Measurements from ENCODE around the gene CDKN3.
"Not testable (repeated sequence)": the region's sequence is repeated elsewhere in the genome, so short reads cannot be mapped to it uniquely, and the experiment has no call there.

Gene CDKN3

DNA sequence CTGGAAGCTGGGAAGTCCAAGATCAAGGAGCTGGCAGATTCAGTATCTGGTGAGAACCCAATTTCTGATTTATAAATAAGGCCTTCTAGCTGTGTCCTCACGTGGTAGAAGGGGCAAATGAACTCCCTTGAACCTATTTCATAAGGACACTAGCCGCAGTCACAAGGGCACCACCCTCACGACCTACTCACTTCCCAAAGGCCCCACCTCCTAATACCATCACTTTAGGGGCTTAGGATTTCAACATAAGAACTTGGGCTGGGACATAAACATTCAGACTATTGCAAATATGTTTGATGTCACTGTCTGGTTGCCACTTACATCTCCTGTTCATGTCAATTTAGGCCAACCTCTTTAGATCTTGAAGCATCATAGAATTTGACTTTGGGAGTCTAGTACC is 55.2 kb downstream of the CDKN3 start:
- TF ChIP-seq, protein P1, sequence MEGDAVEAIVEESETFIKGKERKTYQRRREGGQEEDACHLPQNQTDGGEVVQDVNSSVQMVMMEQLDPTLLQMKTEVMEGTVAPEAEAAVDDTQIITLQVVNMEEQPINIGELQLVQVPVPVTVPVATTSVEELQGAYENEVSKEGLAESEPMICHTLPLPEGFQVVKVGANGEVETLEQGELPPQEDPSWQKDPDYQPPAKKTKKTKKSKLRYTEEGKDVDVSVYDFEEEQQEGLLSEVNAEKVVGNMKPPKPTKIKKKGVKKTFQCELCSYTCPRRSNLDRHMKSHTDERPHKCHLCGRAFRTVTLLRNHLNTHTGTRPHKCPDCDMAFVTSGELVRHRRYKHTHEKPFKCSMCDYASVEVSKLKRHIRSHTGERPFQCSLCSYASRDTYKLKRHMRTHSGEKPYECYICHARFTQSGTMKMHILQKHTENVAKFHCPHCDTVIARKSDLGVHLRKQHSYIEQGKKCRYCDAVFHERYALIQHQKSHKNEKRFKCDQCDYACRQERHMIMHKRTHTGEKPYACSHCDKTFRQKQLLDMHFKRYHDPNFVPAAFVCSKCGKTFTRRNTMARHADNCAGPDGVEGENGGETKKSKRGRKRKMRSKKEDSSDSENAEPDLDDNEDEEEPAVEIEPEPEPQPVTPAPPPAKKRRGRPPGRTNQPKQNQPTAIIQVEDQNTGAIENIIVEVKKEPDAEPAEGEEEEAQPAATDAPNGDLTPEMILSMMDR (IDR thresholded peaks at IDR 0.05; ENCODE audit: low read depth, low read length) = no peak
- in situ Hi-C loops (cut with HindIII; ENCODE audit: low sequenced_read_pairs) = no loop called here
- no peak overlapping the region for H3K4me3 ChIP-seq (ENCODE audit: low read depth, low read length)
- DNase-seq (ENCODE audit: low read depth, low spot score) = no peak

DNA sequence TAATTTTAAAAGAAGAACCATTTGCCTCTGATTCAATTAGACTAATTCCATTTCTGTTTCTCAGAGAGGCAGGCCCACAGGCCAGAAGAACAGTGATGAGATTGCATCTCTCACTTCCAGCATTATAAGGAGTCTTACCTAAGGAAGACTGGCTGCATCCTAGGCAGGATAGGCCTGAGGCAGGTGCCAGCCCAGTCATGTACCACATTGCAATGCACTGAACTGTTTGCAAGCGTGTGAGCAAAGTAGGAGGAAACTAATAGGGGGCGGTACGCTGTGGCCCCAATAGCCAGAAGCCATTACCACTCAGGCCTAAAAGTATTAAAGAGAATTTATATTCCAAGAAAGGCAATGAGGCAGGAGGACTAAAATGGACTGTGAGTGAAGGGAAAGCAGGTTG is 56.4 kb downstream of the CDKN3 start:
- no peak overlapping the region for H3K4me3 ChIP-seq (ENCODE audit: low read depth, low read length)
- TF ChIP-seq, protein P1 (IDR thresholded peaks at IDR 0.05; ENCODE audit: low read depth, low read length) = no peak
- DNase-seq (ENCODE audit: low read depth, low spot score) = no peak
- in situ Hi-C loops (cut with HindIII; ENCODE audit: low sequenced_read_pairs) = no loop called here

DNA sequence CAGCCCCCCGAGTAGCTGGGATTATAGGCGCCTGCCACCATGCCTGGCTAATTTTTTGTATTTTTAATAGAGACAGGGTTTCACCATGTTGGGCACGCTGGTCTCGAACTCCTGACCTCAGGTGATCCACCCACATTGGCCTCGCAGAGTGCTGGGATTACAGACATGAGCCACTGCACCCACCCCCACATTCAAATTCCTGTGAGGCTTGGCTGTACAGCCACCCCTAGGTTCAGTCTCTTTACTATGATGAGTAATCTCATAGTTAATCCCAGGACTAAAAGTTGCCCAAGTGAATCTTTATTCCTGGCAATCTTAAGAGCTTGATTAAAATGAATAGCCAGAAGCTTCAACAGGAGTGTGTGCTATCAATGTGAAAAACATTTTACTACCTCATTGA is 57.2 kb downstream of the CDKN3 start:
- in situ Hi-C loops (cut with HindIII; ENCODE audit: low sequenced_read_pairs); H3K4me3 ChIP-seq (ENCODE audit: low read depth, low read length); DNase-seq (ENCODE audit: low read depth, low spot score): not testable (repeated sequence)

DNA sequence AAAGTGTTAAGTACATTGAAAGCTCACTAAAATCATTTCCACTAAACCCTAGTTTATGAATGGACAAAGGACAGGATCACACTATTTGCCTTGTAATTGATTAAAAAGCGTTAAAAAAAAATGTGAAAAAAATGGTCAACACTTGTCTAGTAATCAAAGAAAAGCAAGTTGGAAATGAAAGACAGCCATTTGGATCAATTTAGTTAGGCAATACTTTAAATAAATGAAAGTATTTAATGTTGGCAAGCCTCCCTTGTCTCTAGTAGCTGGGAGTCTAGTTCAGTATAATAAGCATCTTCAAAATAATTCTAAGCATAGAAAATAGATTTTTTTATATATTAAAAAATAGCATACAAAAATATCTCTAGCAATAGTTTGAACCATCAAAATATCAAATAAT is 58.6 kb downstream of the CDKN3 start:
- H3K4me3 ChIP-seq (ENCODE audit: low read depth, low read length) = no peak overlapping the region
- TF ChIP-seq, protein P1 (IDR thresholded peaks at IDR 0.05; ENCODE audit: low read depth, low read length) = no peak
- in situ Hi-C loops (cut with HindIII; ENCODE audit: low sequenced_read_pairs) = no loop called here
- no peak for DNase-seq (ENCODE audit: low read depth, low spot score)

DNA sequence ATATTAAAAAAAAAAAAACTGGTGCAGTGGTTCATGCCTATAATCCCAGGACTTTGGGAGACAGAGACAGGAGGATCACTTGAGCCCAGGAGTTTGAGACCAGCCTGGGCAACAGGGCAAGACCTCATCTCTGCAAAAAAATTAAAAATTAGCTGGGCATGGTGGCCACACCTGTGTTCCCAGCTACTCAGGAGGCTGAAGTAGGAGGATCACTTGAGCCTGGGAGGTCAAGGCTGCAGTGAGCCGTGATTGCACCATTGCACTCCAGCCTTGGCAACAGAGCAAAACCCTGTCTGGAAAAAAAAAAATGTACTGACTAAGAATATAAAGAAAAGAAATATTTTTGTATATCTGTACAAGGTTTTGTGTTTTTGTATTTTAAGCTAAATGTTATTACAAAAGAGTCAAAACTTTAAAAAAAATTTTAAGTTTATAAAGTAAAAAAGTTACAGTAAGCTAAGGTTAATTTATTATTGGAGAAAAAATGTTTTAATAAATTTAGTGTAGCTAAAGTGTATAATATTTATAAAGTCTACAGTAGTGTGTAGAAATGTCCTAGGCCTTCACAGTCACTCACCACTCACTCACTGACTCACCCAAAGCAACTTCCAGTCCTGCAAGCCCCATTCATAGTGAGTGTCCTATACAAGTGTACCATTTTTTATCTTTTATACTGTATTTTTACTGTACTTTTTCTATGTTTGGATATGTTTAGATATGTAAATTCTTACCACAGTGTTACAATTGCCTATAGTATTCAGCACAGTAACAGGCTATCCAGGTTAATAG is 60.2 kb downstream of the CDKN3 start:
- DNase-seq (ENCODE audit: low read depth, low spot score); in situ Hi-C loops (cut with HindIII; ENCODE audit: low sequenced_read_pairs); H3K4me3 ChIP-seq (ENCODE audit: low read depth, low read length): not testable (repeated sequence)

DNA sequence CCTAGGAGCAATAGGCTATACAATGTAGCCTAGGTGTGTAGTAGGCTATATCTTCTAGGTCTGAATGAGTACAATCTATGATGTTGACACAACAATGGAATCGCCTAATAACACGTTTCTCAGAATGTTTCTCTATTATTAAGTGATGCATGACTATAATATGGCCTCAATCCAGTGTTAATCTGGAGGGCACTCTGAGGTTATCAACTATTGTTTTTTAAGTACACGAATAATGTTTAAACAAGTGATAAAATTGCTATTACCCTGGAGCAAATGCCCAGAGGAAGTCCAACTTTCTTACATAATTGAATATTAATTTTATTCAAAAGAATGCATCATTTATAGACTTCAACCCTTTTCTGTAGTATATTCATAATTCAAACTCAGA is 60.8 kb downstream of the CDKN3 start:
- TF ChIP-seq, protein P1 (IDR thresholded peaks at IDR 0.05; ENCODE audit: low read depth, low read length) = no peak
- in situ Hi-C loops (cut with HindIII; ENCODE audit: low sequenced_read_pairs) = no loop called here

DNA sequence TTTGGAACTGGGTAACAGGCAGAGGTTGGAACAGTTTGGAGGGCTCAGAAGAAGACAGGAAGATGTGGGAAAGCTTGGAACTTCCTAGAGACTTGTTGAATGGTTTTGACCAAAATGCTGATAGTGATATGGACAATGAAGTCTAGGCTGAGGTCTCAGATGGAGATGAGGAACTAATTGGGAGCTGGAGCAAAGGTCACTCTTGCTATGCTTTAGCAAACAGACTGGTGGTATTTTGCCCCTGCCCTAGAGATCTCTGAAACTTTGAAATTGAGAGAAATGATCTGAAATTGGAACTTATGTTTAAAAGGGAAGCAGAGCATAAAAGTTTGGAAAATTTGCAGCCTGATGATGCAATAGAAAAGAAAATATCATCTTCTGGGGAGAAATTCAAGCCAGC is 61.7 kb downstream of the CDKN3 start:
- H3K4me3 ChIP-seq (ENCODE audit: low read depth, low read length); in situ Hi-C loops (cut with HindIII; ENCODE audit: low sequenced_read_pairs); DNase-seq (ENCODE audit: low read depth, low spot score): not testable (repeated sequence)

More for the DNA sequence above, 60.8 kb downstream of the CDKN3 start:
- no peak for DNase-seq (ENCODE audit: low read depth, low spot score)
- H3K4me3 ChIP-seq (ENCODE audit: low read depth, low read length) = no peak overlapping the region

DNA sequence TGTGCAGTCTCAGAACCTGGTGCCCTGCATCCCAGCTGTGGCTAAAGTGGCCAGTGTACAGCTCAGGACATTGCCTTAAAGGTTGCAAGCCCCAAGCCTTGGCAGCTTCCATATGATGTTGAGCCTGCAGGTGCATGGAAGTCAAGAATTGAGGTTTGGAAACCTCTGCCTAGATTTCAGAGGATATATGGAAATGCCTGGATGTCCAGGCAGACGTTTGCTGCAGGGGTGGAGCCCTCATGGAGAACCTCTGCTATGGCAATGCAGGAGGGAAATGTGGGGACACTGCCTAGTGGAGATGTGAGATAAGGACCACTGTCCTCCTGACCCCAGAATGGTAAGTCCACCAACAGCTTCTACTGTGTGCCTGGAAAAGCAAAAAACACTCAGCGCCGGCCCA is 62.3 kb downstream of the CDKN3 start:
- H3K4me3 ChIP-seq (ENCODE audit: low read depth, low read length) = no peak overlapping the region
- no peak for DNase-seq (ENCODE audit: low read depth, low spot score)
- TF ChIP-seq, protein P1 (IDR thresholded peaks at IDR 0.05; ENCODE audit: low read depth, low read length) = no peak
- in situ Hi-C loops (cut with HindIII; ENCODE audit: low sequenced_read_pairs) = no loop called here
